Mesothelial cell of epicardium (in vitro differentiated cells): ENCODE data around the gene CRIP1. TPM values are rescaled to one million over a fixed set of nuclear protein-coding genes. Genes with fewer than 3 reads are reported as not detected.
A peak's percentile ranks its signal among the peaks of the same experiment; 100 is the strongest.

ENCODE experiments used
- DNase-seq, 2 experiments: peaks; one replicate each; pipeline ENCODE4 v3.0.0; 2021; ENCODE audit warnings: low spot score in 2 of 2; ENCODE audit not compliant: unreplicated experiment in 2 of 2
- H3K27ac Mint-ChIP-seq: 2 replicates; pipeline ENCODE4 v1.8.0; 2021; ENCODE audit warnings: mixed read lengths
- H3K27me3 Mint-ChIP-seq: 2 replicates; pipeline ENCODE4 v1.8.0; 2021; ENCODE audit warnings: low read depth, mixed read lengths
- H3K36me3 Mint-ChIP-seq: 2 replicates; pipeline ENCODE4 v1.8.0; 2021; ENCODE audit warnings: mixed read lengths
- H3K4me1 Mint-ChIP-seq: 2 replicates; pipeline ENCODE4 v1.8.0; 2021; ENCODE audit warnings: mixed read lengths
- H3K4me3 Mint-ChIP-seq: 2 replicates; pipeline ENCODE4 v1.8.0; 2021; ENCODE audit warnings: mild to moderate bottlenecking, moderate library complexity, mixed read lengths
- H3K9me3 Mint-ChIP-seq: 2 replicates; pipeline ENCODE4 v1.8.0; 2021; ENCODE audit warnings: mixed read lengths
- CTCF ChIP-seq: fragments of 200-600 bp; sonication (generic); IDR thresholded peaks from one replicate; pipeline ENCODE4 v1.5.0; 2021; ENCODE audit warnings: antibody characterized with exemption; ENCODE audit not compliant: unreplicated experiment
- total RNA-seq: library from RNA; stranded (reverse); gene quantifications from 3 replicates; pipeline ENCODE4 v1.2.1, GENCODE V29; 2021

Gene CRIP1
- total RNA-seq, 1 donor from 2014 or later: 17.1 TPM

- no peaks in the 10 kb centered on the region for H3K9me3 Mint-ChIP-seq
- H3K4me1 Mint-ChIP-seq: peaks cover 3% of the 10 kb centered on the region
- no peaks in the 10 kb centered on the region for H3K36me3 Mint-ChIP-seq
- no peak overlapping the region for H3K4me3 Mint-ChIP-seq
- peaks cover 2% of the 10 kb centered on the region for H3K27me3 Mint-ChIP-seq
- no peak for TF ChIP-seq CTCF
- no peak overlapping the region for H3K27ac Mint-ChIP-seq
- peak in 1 of 2 experiments; percentile 6 for DNase-seq
Observed at GRCh38 chr14:105495101-105495989, 8.7 kb downstream of the CRIP1 start.

- no peak for TF ChIP-seq CTCF
- no peaks in the 10 kb centered on the region for H3K36me3 Mint-ChIP-seq
- no peak overlapping the region for H3K27ac Mint-ChIP-seq
- H3K4me3 Mint-ChIP-seq: no peak overlapping the region
- H3K27me3 Mint-ChIP-seq: no peaks in the 10 kb centered on the region
- DNase-seq: peak in 1 of 2 experiments; percentile 20
- H3K9me3 Mint-ChIP-seq: no peaks in the 10 kb centered on the region
- H3K4me1 Mint-ChIP-seq: peaks cover 3% of the 10 kb centered on the region
Observed at GRCh38 chr14:105495990-105496830, 9.5 kb downstream of the CRIP1 start.

DNA sequence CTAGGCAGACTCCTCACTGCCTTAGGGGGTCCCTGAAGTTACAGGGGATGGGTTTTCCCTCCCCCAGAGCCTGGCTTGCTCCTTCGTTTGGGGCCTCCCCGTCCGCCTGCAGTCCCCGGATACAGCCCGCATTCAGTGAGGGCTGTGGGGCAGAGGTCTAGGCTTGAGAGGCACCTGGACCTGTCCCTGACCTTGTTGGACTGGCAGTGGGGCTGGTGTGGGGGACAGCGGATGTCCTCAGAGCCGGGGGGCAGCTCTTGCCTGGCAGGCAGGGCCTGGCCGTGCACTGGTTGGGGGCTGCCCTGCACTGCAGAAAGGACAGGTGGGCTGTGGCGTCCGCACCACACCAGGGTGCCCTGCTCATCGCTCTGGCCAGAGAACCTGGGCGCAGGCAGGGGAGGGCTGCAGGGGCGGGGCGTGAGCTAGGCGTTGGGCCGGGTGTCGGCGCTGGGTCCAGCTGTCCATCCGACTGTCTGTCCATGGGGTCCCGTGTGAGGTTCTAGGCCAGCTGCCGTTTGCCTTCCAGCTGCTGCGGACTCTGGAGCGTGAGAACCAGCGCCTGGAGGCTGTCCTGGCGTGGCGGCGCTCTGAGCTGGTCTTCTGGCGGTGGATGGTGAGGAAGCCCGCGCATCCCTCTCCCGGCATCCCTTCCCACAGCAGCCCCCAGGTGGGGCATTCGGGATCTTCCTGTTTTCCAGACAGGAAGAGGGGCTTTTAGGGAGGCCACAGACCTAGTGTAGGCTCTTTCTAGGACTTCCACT is 10.3 kb downstream of the CRIP1 start:
- Mint-ChIP-seq H3K4me3 (no peak overlapping the region), H3K27me3 (no peaks in the 10 kb centered on the region), H3K9me3 (no peaks in the 10 kb centered on the region), H3K4me1 (no peaks in the 10 kb centered on the region), H3K36me3 (no peaks in the 10 kb centered on the region), H3K27ac (no peak overlapping the region)
- no peak for TF ChIP-seq CTCF
- DNase-seq: no peak

GRCh38 chr14:105497671-105498429 is 11.2 kb downstream of the CRIP1 start:
- no peak overlapping the region for H3K4me3 Mint-ChIP-seq
- no peak for TF ChIP-seq CTCF
- H3K27me3 Mint-ChIP-seq: no peaks in the 10 kb centered on the region
- no peaks in the 10 kb centered on the region for H3K4me1 Mint-ChIP-seq
- no peaks in the 10 kb centered on the region for H3K36me3 Mint-ChIP-seq
- H3K27ac Mint-ChIP-seq: no peak overlapping the region
- no peak for DNase-seq
- H3K9me3 Mint-ChIP-seq: no peaks in the 10 kb centered on the region
